ENCODE data around the gene SLC16A11. TPM values are rescaled to one million over a fixed set of nuclear protein-coding genes. Genes with fewer than 3 reads are reported as not detected.

SLC16A11 gene
- total and polyA plus RNA-seq, 2 of the 4 experiments (the other 2 are of a cell fraction): not detected

- DNase-seq (peak; percentile 94), ATAC-seq (ENCODE audit: low read depth) (peak; percentile 98)
- Histone ChIP-seq H2AK5ac (ENCODE audit: low read depth, low read length) (peak within 1 kb of the TSS; percentile 46), H2BK20ac (ENCODE audit: low read depth, low read length) (peak within 1 kb of the TSS; percentile 41; the same call in 1 of the 2 replicates), H4K8ac (ENCODE audit: low read depth in 2 of 2, low read length in 2 of 2) (peak within 1 kb of the TSS; percentile 95 to 98), H3K4me1 (ENCODE audit: control insufficient read depth, insufficient read depth, low read length) (peaks cover 8% of the 10 kb centered on the region; the same call in 1 of the 2 replicates), H3K14ac (replicated peaks; ENCODE audit: low read depth, low read length) (peak within 1 kb of the TSS; percentile 88), H3K4ac (ENCODE audit: low read depth, low read length) (peak within 1 kb of the TSS; percentile 90), H3K9me3 (ENCODE audit: control insufficient read depth, insufficient read depth, low read length) (no peaks in the 10 kb centered on the region), H3K27me3 (ENCODE audit: control insufficient read depth, insufficient read depth, low read length) (no peaks in the 10 kb centered on the region), H4K5ac (ENCODE audit: low read depth, low read length) (peak within 1 kb of the TSS; percentile 92), H4K91ac (ENCODE audit: insufficient read depth, low read depth, low read length) (peak within 1 kb of the TSS; percentile 91), H2AFZ (replicated peaks; ENCODE audit: low read length, poor library complexity) (peak within 1 kb of the TSS; percentile 97), H2AK9ac (replicated peaks; ENCODE audit: low read depth, low read length, poor library complexity) (peak within 1 kb of the TSS; percentile 97), H3K27ac (ENCODE audit: insufficient read depth, low read length) (peak within 1 kb of the TSS; percentile 71), H3K23ac (ENCODE audit: low read depth, low read length) (peak within 1 kb of the TSS; percentile 66), H4K20me1 (ENCODE audit: insufficient read depth, low read length) (no peaks in the 10 kb centered on the region), H3K4me2 (ENCODE audit: low read depth, low read length) (peak within 1 kb of the TSS; percentile 82), H2BK5ac (ENCODE audit: low read depth, low read length, poor library complexity, severe bottlenecking) (peak within 1 kb of the TSS; percentile 71), H3K18ac (ENCODE audit: low read depth, low read length) (peak within 1 kb of the TSS; percentile 80), H2BK120ac (ENCODE audit: low read depth, low read length) (peak within 1 kb of the TSS; percentile 53), H3K56ac (ENCODE audit: extremely low read depth, insufficient read depth, low read length) (peak within 1 kb of the TSS; percentile 85), H3K36me3 (ENCODE audit: control insufficient read depth, insufficient read depth, low read length) (no peaks in the 10 kb centered on the region), H3K9me1 (ENCODE audit: insufficient read depth, low read length) (peaks cover 8% of the 10 kb centered on the region; the same call in 1 of the 2 replicates), H3K4me3 (ENCODE audit: insufficient read depth, low read depth, low read length) (peak within 1 kb of the TSS; percentile 60), H3K9ac (ENCODE audit: low read depth, low read length) (peak within 1 kb of the TSS; percentile 61), H2BK15ac (ENCODE audit: low read depth, low read length) (peak within 1 kb of the TSS; percentile 61; the same call in 1 of the 3 replicates), H3K79me1 (ENCODE audit: low read depth in 1 of 2, low read length in 2 of 2) (peaks cover 5 to 17% of the 10 kb centered on the region in 2 experiments; a peak in 1 of 4 replicates)
- intact Hi-C loops (cut with micrococcal nuclease): no loop called here
- ChIA-PET CTCF (no interaction called here), POLR2A (ENCODE audit: unreplicated experiment) (interaction anchor here (0.5 to 0.7 kb wide), 2 partner anchors 8 to 181 kb away, joined by 4 to 6 read pairs; no protein-coding TSS in a partner anchor)
- dilution Hi-C loops (cut with HindIII; ENCODE audit: low sequenced_read_pairs, unreplicated experiment): no loop called here
- in situ Hi-C loops (cut with MboI; ENCODE audit: low sequenced_read_pairs): no loop called here
- 0% methylated on average over 14 of the region's 52 CpGs; no CpG with 5 or more reads in 1 of the 2 experiments for WGBS, 2 experiments (ENCODE audit: extremely low coverage in 2 of 2, insufficient read length in 1 of 2)
- BruUV-seq (replicated peaks): no TSS peak
- peak; percentile 22; the same call in 1 of the 2 replicates for TF ChIP-seq FOS (IDR thresholded peaks at IDR 0.05; ENCODE audit: low read depth, low read length)
- no peak for TF ChIP-seq NFE2L2 (IDR thresholded peaks at IDR 0.05; ENCODE audit: low read depth, low read length)
- no peak for TF ChIP-seq CEBPB (IDR thresholded peaks at IDR 0.05; ENCODE audit: low read depth, low read length)
- TF ChIP-seq BHLHE40 (IDR thresholded peaks at IDR 0.05; ENCODE audit: low read depth, low read length): peak; percentile 25; the same call in 1 of the 2 replicates
- peak; percentile 70; the same call in 1 of the 2 replicates for TF ChIP-seq POLR2A (IDR thresholded peaks at IDR 0.05; ENCODE audit: low read depth, low read length)
- TF ChIP-seq SMC3 (IDR thresholded peaks at IDR 0.05; ENCODE audit: low read depth, low read length): no peak
- no peak for TF ChIP-seq RAD21 (IDR thresholded peaks at IDR 0.05; ENCODE audit: low read length)
- TF ChIP-seq RFX5 (IDR thresholded peaks at IDR 0.05; ENCODE audit: low read depth, low read length): no peak
- no peak for TF ChIP-seq RCOR1 (IDR thresholded peaks at IDR 0.05; ENCODE audit: insufficient replicate concordance, low read length)
- TF ChIP-seq, protein P1, sequence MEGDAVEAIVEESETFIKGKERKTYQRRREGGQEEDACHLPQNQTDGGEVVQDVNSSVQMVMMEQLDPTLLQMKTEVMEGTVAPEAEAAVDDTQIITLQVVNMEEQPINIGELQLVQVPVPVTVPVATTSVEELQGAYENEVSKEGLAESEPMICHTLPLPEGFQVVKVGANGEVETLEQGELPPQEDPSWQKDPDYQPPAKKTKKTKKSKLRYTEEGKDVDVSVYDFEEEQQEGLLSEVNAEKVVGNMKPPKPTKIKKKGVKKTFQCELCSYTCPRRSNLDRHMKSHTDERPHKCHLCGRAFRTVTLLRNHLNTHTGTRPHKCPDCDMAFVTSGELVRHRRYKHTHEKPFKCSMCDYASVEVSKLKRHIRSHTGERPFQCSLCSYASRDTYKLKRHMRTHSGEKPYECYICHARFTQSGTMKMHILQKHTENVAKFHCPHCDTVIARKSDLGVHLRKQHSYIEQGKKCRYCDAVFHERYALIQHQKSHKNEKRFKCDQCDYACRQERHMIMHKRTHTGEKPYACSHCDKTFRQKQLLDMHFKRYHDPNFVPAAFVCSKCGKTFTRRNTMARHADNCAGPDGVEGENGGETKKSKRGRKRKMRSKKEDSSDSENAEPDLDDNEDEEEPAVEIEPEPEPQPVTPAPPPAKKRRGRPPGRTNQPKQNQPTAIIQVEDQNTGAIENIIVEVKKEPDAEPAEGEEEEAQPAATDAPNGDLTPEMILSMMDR (conservative IDR thresholded peaks at IDR 0.05; ENCODE audit: low read depth, low read length): no peak
- no peak for TF ChIP-seq CHD1 (IDR thresholded peaks at IDR 0.05; ENCODE audit: low read depth, low read length)
- TF ChIP-seq MAZ (IDR thresholded peaks at IDR 0.05; ENCODE audit: borderline replicate concordance, low read depth, low read length): no peak; the same call in 1 of the 2 replicates
- no peak for TF ChIP-seq ELK1 (IDR thresholded peaks at IDR 0.05; ENCODE audit: borderline replicate concordance, low read depth, low read length)
- TF ChIP-seq USF2 (IDR thresholded peaks at IDR 0.05; ENCODE audit: low read depth, low read length): peak; percentile 99
Observed at GRCh38 chr17:7035591-7036368, 8.1 kb downstream of the SLC16A11 start, which contains the start of gene SLC16A13. TSS of gene SLC16A13 (plus strand) at chr17:7036015. CDS start at chr17:7036383, 368 bp downstream.

Measured in IMR-90 (cell line).